B cell (primary cell): ENCODE measurements around the gene DPY19L1. TPM values are rescaled to one million over a fixed set of nuclear protein-coding genes. Genes with fewer than 3 reads are reported as not detected.

Source experiments
- ATAC-seq: fragments of 200-7000 bp; cut with Tn5 transposase; one replicate; pipeline ENCODE4 v1.10.0; 2021; ENCODE audit warnings: low read depth, mild to moderate bottlenecking, moderate number of reproducible peaks, moderate library complexity
- CTCF ChIA-PET: fragments of 350-600 bp; sonication (Branson Sonifier 250); formaldehyde crosslinking; loops from one replicate; lab custom pipeline; 2021; ENCODE audit warnings: antibody characterized with exemption, inconsistent platforms; lab: Charles Lee
- POLR2A ChIA-PET: fragments of 350-600 bp; sonication (Branson Sonifier 250); formaldehyde crosslinking; loops from one replicate; lab custom pipeline; 2021; ENCODE audit warnings: antibody characterized with exemption; lab: Charles Lee
- DNase-seq: peaks from one replicate; pipeline ENCODE4 v3.0.0; 2013
- H2AFZ ChIP-seq: 2 replicates; pipeline ENCODE4 v1.6.1; 2012; ENCODE audit warnings: mild to moderate bottlenecking, low read depth, low read length; ENCODE audit not compliant: insufficient read depth, poor library complexity, severe bottlenecking
- H3K27ac ChIP-seq, 2 donors: 1 replicate in 1 of 2; 2 replicates in 1 of 2; pipeline ENCODE4 v1.5.1; 2012 to 2013; ENCODE audit warnings: low read length in 2 of 2, mild to moderate bottlenecking in 2 of 2, moderate library complexity in 1 of 2
- H3K27me3 ChIP-seq, 4 experiments: fragments of 200-600 bp in 1 of 4; sonication (generic) in 1 of 4; replicated peaks in 1 of 4; 1 replicate in 2 of 4; 2 replicates in 2 of 4; pipeline versions ENCODE4 v1.6.1 to v1.7.0; 2013 to 2016; ENCODE audit warnings: low read length in 3 of 4, mild to moderate bottlenecking in 2 of 4, mixed read lengths in 1 of 4, moderate library complexity in 1 of 4; ENCODE audit not compliant: insufficient read depth in 4 of 4, control insufficient read depth in 3 of 4; ENCODE audit errors: control extremely low read depth in 1 of 4
- H3K36me3 ChIP-seq, 2 experiments: replicated peaks in 1 of 2; 1 replicate in 1 of 2; 2 replicates in 1 of 2; pipeline versions ENCODE4 v1.6.1 to v1.7.1; 2013; ENCODE audit warnings: low read length in 1 of 2; ENCODE audit not compliant: insufficient read depth in 2 of 2, control insufficient read depth in 1 of 2; ENCODE audit errors: control extremely low read depth in 1 of 2, extremely low read depth in 1 of 2
- H3K4me1 ChIP-seq, 2 donors: fragments of 200-600 bp in 1 of 2; sonication (generic) in 1 of 2; 1 replicate in 1 of 2; 2 replicates in 1 of 2; pipeline versions ENCODE4 v1.5.1 to v1.6.1; 2013 to 2017; ENCODE audit warnings: low read length in 2 of 2; ENCODE audit not compliant: control insufficient read depth in 2 of 2, insufficient read depth in 2 of 2
- H3K4me2 ChIP-seq: replicated peaks from 2 replicates; pipeline ENCODE3; 2012; ENCODE audit warnings: mild to moderate bottlenecking, low read depth, low read length; ENCODE audit not compliant: poor library complexity, severe bottlenecking
- H3K4me3 ChIP-seq, 5 experiments: fragments of 200-600 bp in 1 of 5; sonication (generic) in 1 of 5; 1 replicate in 3 of 5; 2 replicates in 2 of 5; pipeline versions ENCODE4 v1.5.1 to v1.7.0; 2011 to 2016; ENCODE audit warnings: low read length in 4 of 5, mild to moderate bottlenecking in 4 of 5, low read depth in 2 of 5, control low read depth in 1 of 5, moderate library complexity in 1 of 5; ENCODE audit not compliant: insufficient read depth in 1 of 5; ENCODE audit errors: control extremely low read depth in 1 of 5, extremely low read depth in 1 of 5
- H3K79me2 ChIP-seq: fragments of 200-600 bp; sonication (generic); one replicate; pipeline ENCODE4 v1.6.0; 2016; ENCODE audit warnings: low read length; ENCODE audit not compliant: control insufficient read depth, insufficient read depth
- H3K9ac ChIP-seq: fragments of 200-600 bp; sonication (generic); 2 replicates; pipeline ENCODE4 v1.6.1; 2017; ENCODE audit warnings: mild to moderate bottlenecking, low read length, moderate library complexity
- H3K9me3 ChIP-seq, 3 donors: one replicate each; pipeline versions ENCODE4 v1.6.1 to v1.7.1; 2013; ENCODE audit warnings: low read length in 2 of 3; ENCODE audit not compliant: control insufficient read depth in 2 of 3, insufficient read depth in 1 of 3; ENCODE audit errors: control extremely low read depth in 1 of 3
- H4K20me1 ChIP-seq: 2 replicates; pipeline ENCODE4 v1.6.0; 2012; ENCODE audit warnings: mild to moderate bottlenecking, low read length; ENCODE audit not compliant: insufficient read depth, control insufficient read depth, poor library complexity, severe bottlenecking
- H3K27ac Mint-ChIP-seq: one replicate; pipeline ENCODE4 v1.8.0; 2021; ENCODE audit warnings: mixed read lengths
- H3K27me3 Mint-ChIP-seq: one replicate; pipeline ENCODE4 v1.8.0; 2021; ENCODE audit warnings: mixed read lengths
- H3K4me1 Mint-ChIP-seq: one replicate; pipeline ENCODE4 v1.8.0; 2021; ENCODE audit warnings: mixed read lengths
- H3K4me3 Mint-ChIP-seq: one replicate; pipeline ENCODE4 v1.8.0; 2021; ENCODE audit warnings: mixed read lengths
- H3K9me3 Mint-ChIP-seq: one replicate; pipeline ENCODE4 v1.8.0; 2022; ENCODE audit warnings: mixed read lengths; ENCODE audit not compliant: insufficient read depth
- CTCF ChIP-seq: fragments of 200-600 bp; IDR thresholded peaks from one replicate; pipeline ENCODE4 v1.8.0; 2022; ENCODE audit warnings: antibody characterized with exemption, mild to moderate bottlenecking
- EZH2 ChIP-seq: IDR thresholded peaks from 2 replicates; pipeline ENCODE4 v1.6.1; 2012; ENCODE audit warnings: borderline replicate concordance, low read depth, mild to moderate bottlenecking, moderate library complexity, low read length; ENCODE audit not compliant: insufficient read depth, poor library complexity, severe bottlenecking
- WGBS: methylation state at CpG from one replicate; pipeline ENCODE4 v1.1.5; 2013; ENCODE audit warnings: missing lambda C conversion rate; ENCODE audit not compliant: insufficient coverage; 5-methylcytosine and 5-hydroxymethylcytosine counted together
- intact Hi-C: fragments of 100-400 bp; cut with micrococcal nuclease; formaldehyde crosslinking; loops from one replicate; pipeline ENCODE4 v1.10.0; 2022
- polyA plus RNA-seq: library from polyadenylated mRNA; depleted of rRNA; stranded (reverse); fragments of >200 nt; gene quantifications from 2 replicates; pipeline ENCODE4 v1.2.3, GENCODE V29; 2012
- total RNA-seq, 2 donors: library from RNA; stranded (reverse); fragments of 120-200 nt in 1 of 2; gene quantifications; 1 replicate in 1 of 2; 2 replicates in 1 of 2; pipeline versions ENCODE4 v1.2.3 to v1.2.4, GENCODE V29; 2013 to 2022

Gene DPY19L1
- total and polyA plus RNA-seq, 2 donors (not counting 1 experiment from before 2014, with no cell fraction given), result 2.0 to 13.0 TPM

GRCh38 chr7:35011085-35011484 lies 26.2 kb downstream of the DPY19L1 start:
- Histone ChIP-seq H3K4me1 (peaks cover 0 to 7% of the 10 kb centered on the region in 2 donors), H3K9me3 (no peaks in the 10 kb centered on the region), H3K9ac (no peak overlapping the region), H3K4me3 (no peak overlapping the region), H3K4me2 (no peak overlapping the region), H4K20me1 (no peaks in the 10 kb centered on the region), H3K27me3 (no peaks in the 10 kb centered on the region), H3K27ac (no peak overlapping the region), H3K36me3 (peaks cover 0 to under 1% of the 10 kb centered on the region in 2 experiments), H2AFZ (no peak overlapping the region), H3K79me2 (no peaks in the 10 kb centered on the region)
- ChIA-PET CTCF (no interaction called here), POLR2A (no interaction called here)
- intact Hi-C loops, result no loop called here
- TF ChIP-seq EZH2 (no peak), CTCF (no peak)
- H3K4me3 Mint-ChIP-seq, result no peak overlapping the region
- H3K9me3 Mint-ChIP-seq, result no peaks in the 10 kb centered on the region
- DNase-seq, result no peak
- ATAC-seq, result no peak
- H3K27ac Mint-ChIP-seq, result no peak overlapping the region
- H3K4me1 Mint-ChIP-seq, result peaks cover 14% of the 10 kb centered on the region
- WGBS, result no CpG with 5 or more reads among the region's 3 CpGs
- H3K27me3 Mint-ChIP-seq, result no peaks in the 10 kb centered on the region

DNA sequence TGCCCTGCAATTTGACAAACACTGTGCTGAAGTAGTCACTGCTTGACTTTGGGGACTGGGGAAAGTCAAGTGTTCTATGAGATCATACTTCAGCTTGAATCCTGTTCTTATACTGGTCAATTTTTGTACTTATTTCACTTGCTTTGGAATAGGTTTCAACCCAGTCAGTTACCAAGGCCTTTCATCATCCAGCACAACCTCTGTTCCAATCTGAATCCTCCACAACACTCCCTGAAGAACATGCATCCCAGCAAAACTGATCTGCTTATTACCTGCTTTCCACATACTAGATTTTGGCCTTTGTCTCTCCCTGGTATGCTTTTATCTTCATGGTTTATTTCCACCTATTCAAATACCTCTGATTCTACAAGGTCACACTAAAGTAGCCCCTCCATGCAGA lies 29.5 kb downstream of the DPY19L1 start:
- no peak overlapping the region for H3K27ac Mint-ChIP-seq

More for the DNA sequence above, 29.5 kb downstream of the DPY19L1 start:
- Histone ChIP-seq H4K20me1 (no peaks in the 10 kb centered on the region), H3K27ac (no peak overlapping the region), H3K4me1 (peaks cover 0 to 7% of the 10 kb centered on the region in 2 donors), H3K9ac (no peak overlapping the region), H3K9me3 (no peaks in the 10 kb centered on the region), H2AFZ (no peak overlapping the region), H3K4me2 (no peak overlapping the region), H3K27me3 (no peaks in the 10 kb centered on the region), H3K79me2 (no peaks in the 10 kb centered on the region), H3K4me3 (no peak overlapping the region), H3K36me3 (no peaks in the 10 kb centered on the region)
- H3K4me3 Mint-ChIP-seq, result no peak overlapping the region
- no peaks in the 10 kb centered on the region for H3K27me3 Mint-ChIP-seq
- peaks cover 14% of the 10 kb centered on the region for H3K4me1 Mint-ChIP-seq
- TF ChIP-seq EZH2 (no peak), CTCF (no peak)
- H3K9me3 Mint-ChIP-seq, result no peaks in the 10 kb centered on the region
- ChIA-PET CTCF (no interaction called here), POLR2A (no interaction called here)
- DNase-seq (no peak), ATAC-seq (no peak)
- intact Hi-C loops, result no loop called here
